ENCODE measurements around the gene CLCN1.

CLCN1 gene

DNA sequence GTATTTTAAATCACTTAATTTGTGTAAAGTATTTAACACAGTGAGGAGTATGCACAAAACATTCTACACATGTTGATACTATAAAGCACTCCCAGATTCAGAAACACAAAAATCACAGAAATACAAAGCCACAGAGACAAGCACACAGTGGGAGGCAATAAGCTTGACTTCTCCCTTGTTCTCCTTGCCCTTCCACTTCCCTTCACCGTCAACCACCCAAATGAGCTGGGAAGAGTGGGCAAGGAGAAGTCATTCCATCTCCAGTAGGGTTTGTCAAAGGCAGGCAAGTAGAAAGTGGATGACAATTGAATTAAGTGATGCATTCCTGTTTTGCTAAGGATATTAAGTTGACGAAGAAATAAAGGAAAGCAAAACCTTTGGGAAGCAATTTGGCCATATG lies 35.3 kb upstream of the CLCN1 start:
- POLR2A ChIA-PET (ENCODE audit: low non-redundant PET): no interaction called here
- no peak overlapping the region for H3K27ac ChIP-seq
- CTCF ChIA-PET: interaction anchor here (0.6 kb wide), 1 partner anchor 222 kb away, joined by 3 read pairs; no protein-coding TSS in a partner anchor
- DNase-seq (ENCODE audit: low spot score): no peak
- TF ChIP-seq, protein P1, sequence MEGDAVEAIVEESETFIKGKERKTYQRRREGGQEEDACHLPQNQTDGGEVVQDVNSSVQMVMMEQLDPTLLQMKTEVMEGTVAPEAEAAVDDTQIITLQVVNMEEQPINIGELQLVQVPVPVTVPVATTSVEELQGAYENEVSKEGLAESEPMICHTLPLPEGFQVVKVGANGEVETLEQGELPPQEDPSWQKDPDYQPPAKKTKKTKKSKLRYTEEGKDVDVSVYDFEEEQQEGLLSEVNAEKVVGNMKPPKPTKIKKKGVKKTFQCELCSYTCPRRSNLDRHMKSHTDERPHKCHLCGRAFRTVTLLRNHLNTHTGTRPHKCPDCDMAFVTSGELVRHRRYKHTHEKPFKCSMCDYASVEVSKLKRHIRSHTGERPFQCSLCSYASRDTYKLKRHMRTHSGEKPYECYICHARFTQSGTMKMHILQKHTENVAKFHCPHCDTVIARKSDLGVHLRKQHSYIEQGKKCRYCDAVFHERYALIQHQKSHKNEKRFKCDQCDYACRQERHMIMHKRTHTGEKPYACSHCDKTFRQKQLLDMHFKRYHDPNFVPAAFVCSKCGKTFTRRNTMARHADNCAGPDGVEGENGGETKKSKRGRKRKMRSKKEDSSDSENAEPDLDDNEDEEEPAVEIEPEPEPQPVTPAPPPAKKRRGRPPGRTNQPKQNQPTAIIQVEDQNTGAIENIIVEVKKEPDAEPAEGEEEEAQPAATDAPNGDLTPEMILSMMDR (conservative IDR thresholded peaks at IDR 0.05; ENCODE audit: low read depth): no peak

GRCh38 chr7:143281529-143281928 lies 34.4 kb upstream of the CLCN1 start:
- POLR2A ChIA-PET (ENCODE audit: low non-redundant PET): no interaction called here
- CTCF ChIA-PET: no interaction called here

DNA sequence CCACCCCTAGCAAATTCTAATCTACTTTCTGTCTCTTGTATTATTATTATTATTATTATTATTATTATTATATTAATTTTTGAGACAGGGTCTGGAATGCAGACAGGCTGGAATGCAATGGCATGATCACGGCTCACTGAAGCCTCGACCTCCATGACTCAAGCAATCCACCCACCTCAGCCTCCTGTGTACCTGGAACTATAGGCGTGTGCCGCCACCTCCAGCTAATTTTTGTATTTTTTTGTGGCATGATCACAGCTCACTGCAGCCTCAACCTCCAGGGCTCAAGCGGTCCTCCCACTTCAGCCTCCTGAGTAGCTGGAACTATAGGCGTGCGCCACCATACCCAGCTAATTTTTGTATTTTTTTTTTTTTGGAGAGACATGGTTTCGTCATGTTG lies 33.8 kb upstream of the CLCN1 start:
- TF ChIP-seq, protein P1 (conservative IDR thresholded peaks at IDR 0.05; ENCODE audit: low read depth): no peak
- ChIA-PET POLR2A (ENCODE audit: low non-redundant PET) (no interaction called here), CTCF (no interaction called here)
- DNase-seq (ENCODE audit: low spot score): no peak
- no peak overlapping the region for H3K27ac ChIP-seq

More at GRCh38 chr7:143281529-143281928, 34.4 kb upstream of the CLCN1 start:
- TF ChIP-seq, protein P1 (conservative IDR thresholded peaks at IDR 0.05; ENCODE audit: low read depth): no peak
- no peak for DNase-seq (ENCODE audit: low spot score)
- no peak overlapping the region for H3K27ac ChIP-seq

DNA sequence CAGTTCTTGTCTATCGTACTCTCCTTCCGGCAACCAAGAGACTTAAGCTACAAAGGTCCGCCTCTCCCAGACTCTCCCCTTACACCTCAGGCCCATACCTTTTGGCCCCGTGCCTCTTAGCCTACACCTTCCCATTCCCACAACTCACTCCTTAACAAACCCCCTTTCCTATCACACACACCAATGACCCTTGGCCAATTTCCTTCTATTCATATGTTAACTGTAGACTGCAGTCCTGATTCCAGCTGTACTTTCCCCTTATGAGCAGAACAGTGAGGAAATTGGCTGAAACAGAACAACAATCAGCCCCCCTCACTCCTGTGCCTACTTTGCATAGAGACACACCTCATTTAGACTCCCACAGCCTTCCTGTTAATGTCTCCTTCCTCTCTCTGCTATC lies 32.5 kb upstream of the CLCN1 start:
- ChIA-PET CTCF (no interaction called here), POLR2A (ENCODE audit: low non-redundant PET) (no interaction called here)
- H3K27ac ChIP-seq: no peak overlapping the region
- TF ChIP-seq, protein P1 (conservative IDR thresholded peaks at IDR 0.05; ENCODE audit: low read depth): no peak
- DNase-seq (ENCODE audit: low spot score): no peak

DNA sequence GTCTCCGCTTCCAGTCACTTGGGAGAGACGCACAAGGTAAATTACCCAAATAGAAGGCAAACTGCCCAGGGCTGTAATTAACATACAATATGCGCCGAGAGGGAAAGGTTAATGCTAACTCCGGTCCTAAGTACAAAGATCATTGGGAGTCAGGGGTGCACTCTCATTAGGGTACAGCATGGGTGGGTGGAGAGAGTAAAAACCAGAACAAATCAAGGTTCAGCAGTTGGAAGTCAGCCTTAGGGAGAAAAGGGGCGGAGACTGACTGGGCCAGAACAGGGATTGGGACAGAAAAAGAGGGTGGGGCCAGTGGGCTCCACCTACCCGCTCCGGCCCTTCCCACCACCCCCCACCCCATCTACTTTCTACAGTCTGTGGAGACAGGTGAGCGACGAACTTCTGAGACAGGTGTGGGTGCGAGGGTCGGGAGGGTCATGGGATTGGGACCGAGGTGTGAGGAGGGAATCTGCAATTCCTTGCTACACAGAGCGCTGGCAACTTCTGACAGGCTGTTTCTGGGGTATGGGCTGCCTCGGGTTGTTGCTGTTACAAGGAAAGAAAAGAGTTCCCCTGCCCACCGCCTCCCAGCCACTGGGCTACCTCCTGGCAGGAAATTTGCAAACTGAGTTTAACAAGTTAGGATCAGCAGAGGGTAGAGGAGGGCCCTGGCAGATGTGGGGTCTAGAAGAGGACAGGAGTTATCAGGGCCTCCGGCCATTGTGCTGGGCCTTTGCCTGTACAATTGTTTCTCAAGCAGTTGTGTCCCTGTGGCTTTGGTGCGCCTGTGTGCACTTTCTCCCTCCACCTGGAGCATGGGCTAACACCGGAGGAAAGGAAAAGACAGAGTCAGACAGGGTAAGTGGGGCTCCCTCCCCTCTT lies 31.1 kb upstream of the CLCN1 start, which contains the start of gene TMEM139:
TSS of gene TMEM139 (plus strand) at position 368 of the 879 bp plus-strand sequence. CDS start 1,000 bp downstream, outside the sequence.
- H3K27ac ChIP-seq: peak within 1 kb of the TSS; percentile 68
- DNase-seq (ENCODE audit: low spot score): peak; percentile 39
- ChIA-PET POLR2A (ENCODE audit: low non-redundant PET) (no interaction called here), CTCF (no interaction called here)
- TF ChIP-seq, protein P1 (conservative IDR thresholded peaks at IDR 0.05; ENCODE audit: low read depth): no peak

GRCh38 chr7:143285470-143285778 lies 30.5 kb upstream of the CLCN1 start:
- POLR2A ChIA-PET (ENCODE audit: low non-redundant PET): no interaction called here
- CTCF ChIA-PET: no interaction called here
- DNase-seq (ENCODE audit: low spot score): peak; percentile 69
- TF ChIP-seq, protein P1 (conservative IDR thresholded peaks at IDR 0.05; ENCODE audit: low read depth): no peak
- peak overlapping the region; percentile 68 for H3K27ac ChIP-seq

Data from RWPE1 (cell line).